ENCODE results near the gene DUSP15. TPM values are rescaled to one million over a fixed set of nuclear protein-coding genes. Genes with fewer than 3 reads are reported as not detected.

Gene DUSP15
- total and polyA plus RNA-seq, 2 of the 8 experiments (the other 6 are each of a cell fraction or from before 2014, with no cell fraction given), result 0.91 to 3.2 TPM

GRCh38 chr20:31861135-31861384, 9.3 kb downstream of the DUSP15 start:
- Histone ChIP-seq H4K91ac (replicated peaks; ENCODE audit: insufficient read length, low read length) (no peak overlapping the region), H2AK5ac (ENCODE audit: low read depth, low read length) (no peak overlapping the region), H3K23me2 (ENCODE audit: low read depth, low read length) (peaks cover 15% of the 10 kb centered on the region), H3K27me3 (replicated peaks in 1 of 4; ENCODE audit: control insufficient read depth in 3 of 4, extremely low read depth in 1 of 4, insufficient read depth in 3 of 4, low read length in 3 of 4) (peaks cover 0 to 16% (median 13%) of the 10 kb centered on the region in 4 experiments; a peak in 5 of 7 replicates), H3K9me3 (ENCODE audit: insufficient read depth in 2 of 2, low read depth in 1 of 2, low read length in 1 of 2) (no peaks in the 10 kb centered on the region), H3K79me1 (ENCODE audit: low read depth, low read length) (no peaks in the 10 kb centered on the region), H3K4me1 (replicated peaks in 1 of 4; ENCODE audit: control insufficient read depth in 3 of 4, insufficient read depth in 4 of 4, low read length in 3 of 4) (peaks cover 3 to 32% (median 17%) of the 10 kb centered on the region in 4 experiments), H2BK120ac (replicated peaks; ENCODE audit: low read depth, low read length) (no peak overlapping the region), H3K9ac (replicated peaks in 1 of 4; ENCODE audit: extremely low read depth in 1 of 4, low read depth in 3 of 4, low read length in 3 of 4) (peak overlapping the region; percentile 38 to 77 (median 68); a peak in 6 of 7 replicates), H3K56ac (replicated peaks; ENCODE audit: insufficient read length, low read depth, low read length) (peak overlapping the region; percentile 6), H2BK15ac (ENCODE audit: low read length) (no peak overlapping the region; the same call in 1 of the 2 replicates), H3K79me2 (ENCODE audit: control insufficient read depth in 1 of 2, insufficient read depth in 2 of 2, low read length in 2 of 2) (no peaks in the 10 kb centered on the region), H2BK20ac (ENCODE audit: low read length) (no peak overlapping the region), H3K27ac (ENCODE audit: low read depth, low read length) (peak overlapping the region; percentile 9; the same call in 1 of the 2 replicates), H3K36me3 (ENCODE audit: control insufficient read depth in 2 of 4, insufficient read depth in 4 of 4, low read length in 3 of 4) (no peaks in the 10 kb centered on the region), H4K8ac (ENCODE audit: extremely low read depth, insufficient read depth, low read length) (peak overlapping the region; percentile 63; the same call in 1 of the 2 replicates), H3K23ac (ENCODE audit: insufficient read length) (no peak overlapping the region), H3K4me2 (ENCODE audit: insufficient read depth in 1 of 2, low read depth in 2 of 2, low read length in 2 of 2) (peak overlapping the region; percentile 68 to 97), H3K14ac (ENCODE audit: insufficient read length) (no peak overlapping the region), H4K5ac (ENCODE audit: insufficient read length, low read depth, low read length) (no peak overlapping the region), H2BK5ac (ENCODE audit: low read depth, low read length) (peak overlapping the region; percentile 21; the same call in 1 of the 2 replicates), H2AFZ (ENCODE audit: low read length) (no peak overlapping the region; the same call in 1 of the 2 replicates), H3K4me3 (ENCODE audit: extremely low read depth in 1 of 4, insufficient read depth in 2 of 4, low read depth in 3 of 4, low read length in 4 of 4) (peak overlapping the region; percentile 60 to 89 (median 84)), H2BK12ac (ENCODE audit: low read depth, low read length) (no peak overlapping the region), H3K4ac (replicated peaks; ENCODE audit: insufficient read length, low read depth, low read length) (no peak overlapping the region), H4K20me1 (replicated peaks in 1 of 2; ENCODE audit: control insufficient read depth in 1 of 2, insufficient read depth in 2 of 2, low read length in 2 of 2) (no peaks in the 10 kb centered on the region), H3K18ac (ENCODE audit: extremely low read depth, low read length) (no peak overlapping the region; the same call in 1 of the 2 replicates)
- CTCF ChIA-PET (ENCODE audit: partially characterized antibody), result interaction anchor here (1.1 to 2.7 kb wide), 7 partner anchors 10 to 157 kb away, joined by 3 to 17 read pairs (median 7); partner anchors contain the start of gene PDRG1
- WGBS, 2 experiments (ENCODE audit: extremely low coverage in 1 of 2, insufficient coverage in 1 of 2, insufficient read length in 1 of 2, insufficient replicate concordance in 2 of 2, low coverage in 1 of 2, low lambda C conversion rate in 2 of 2, missing lambda C conversion rate in 1 of 2), result 1% methylated on average over 18 of the region's 20 CpGs; no CpG with 5 or more reads in 1 of the 2 experiments
- POLR2A ChIA-PET (ENCODE audit: partially characterized antibody), result interaction anchor here (1.4 kb wide), 1 partner anchor 134 kb away, joined by 4 read pairs; no protein-coding TSS in a partner anchor
- DNase-seq (ENCODE audit: low read depth in 1 of 2, low spot score in 2 of 2) (no peak), FAIRE-seq (no peak)
- TF ChIP-seq RNF2 (IDR thresholded peaks at IDR 0.05; ENCODE audit: borderline replicate concordance, low read depth, low read length, missing control alignments, poor library complexity, severe bottlenecking), result peak; percentile 63
- no peak for TF ChIP-seq BCL11A (IDR thresholded peaks at IDR 0.05; ENCODE audit: low read depth in 2 of 2, low read length in 2 of 2)
- no peak for TF ChIP-seq SAP30 (IDR thresholded peaks at IDR 0.05; ENCODE audit: insufficient read depth, insufficient replicate concordance, low read length)
- TF ChIP-seq SIRT6 (IDR thresholded peaks at IDR 0.05; ENCODE audit: low read length), result no peak
- TF ChIP-seq ATF2 (IDR thresholded peaks at IDR 0.05; ENCODE audit: low read length), result no peak
- no peak for TF ChIP-seq SP2 (IDR thresholded peaks at IDR 0.05; ENCODE audit: low read length)
- peak in 1 of 2 experiments; percentile 61; a peak in 1 of 4 replicates for TF ChIP-seq SIN3A (conservative IDR thresholded peaks at IDR 0.05 in 1 of 2, IDR thresholded peaks at IDR 0.05 in 1 of 2; ENCODE audit: low read depth in 1 of 2, low read length in 2 of 2)
- no peak for TF ChIP-seq YY1 (IDR thresholded peaks at IDR 0.05; ENCODE audit: low read depth, low read length)
- no peak for TF ChIP-seq BRCA1 (IDR thresholded peaks at IDR 0.05; ENCODE audit: low read depth, low read length)
- TF ChIP-seq ASH2L (IDR thresholded peaks at IDR 0.05; ENCODE audit: low read length), result no peak
- no peak; the same call in 1 of the 2 replicates for TF ChIP-seq MAX (IDR thresholded peaks at IDR 0.05)
- TF ChIP-seq POLR2AphosphoS5 (IDR thresholded peaks at IDR 0.05; ENCODE audit: low read depth, low read length), result no peak

All from H1 (cell line).